ENCODE measurements around the gene MYH11. TPM values are rescaled to one million over a fixed set of nuclear protein-coding genes. Genes with fewer than 3 reads are reported as not detected.
"Not testable (repeated sequence)": the region's sequence is repeated elsewhere in the genome, so short reads cannot be mapped to it uniquely, and the experiment has no call there.

Gene MYH11
- total RNA-seq, 1 donor from 2014 or later = 0.10 TPM

DNA sequence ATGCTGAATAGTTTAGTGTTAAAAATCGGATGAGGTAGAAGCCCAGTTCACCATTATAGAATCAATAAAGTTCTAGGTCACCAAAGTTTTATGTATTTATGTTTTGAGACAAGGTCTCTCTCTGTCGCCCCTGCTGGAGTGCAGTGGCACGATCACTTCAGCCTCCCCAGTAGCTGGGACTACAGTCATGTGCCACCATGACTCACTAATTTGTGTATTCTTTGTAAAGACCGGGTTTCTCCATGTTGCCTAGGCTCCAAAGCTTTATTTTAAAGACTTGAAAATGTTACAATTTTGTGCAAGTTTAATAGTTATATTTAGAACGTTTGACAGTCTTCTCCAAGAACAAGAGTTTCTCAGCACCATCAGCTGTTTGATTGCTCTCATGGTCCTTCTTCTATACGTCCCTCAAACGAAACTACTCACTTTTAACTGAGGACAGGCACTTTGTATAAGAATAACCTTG is 174.7 kb downstream of the MYH11 start:
- H3K36me3 Mint-ChIP-seq (ENCODE audit: unreplicated experiment) = no peaks in the 10 kb centered on the region
- peak; percentile 45 for DNase-seq
- TF ChIP-seq, protein P1, sequence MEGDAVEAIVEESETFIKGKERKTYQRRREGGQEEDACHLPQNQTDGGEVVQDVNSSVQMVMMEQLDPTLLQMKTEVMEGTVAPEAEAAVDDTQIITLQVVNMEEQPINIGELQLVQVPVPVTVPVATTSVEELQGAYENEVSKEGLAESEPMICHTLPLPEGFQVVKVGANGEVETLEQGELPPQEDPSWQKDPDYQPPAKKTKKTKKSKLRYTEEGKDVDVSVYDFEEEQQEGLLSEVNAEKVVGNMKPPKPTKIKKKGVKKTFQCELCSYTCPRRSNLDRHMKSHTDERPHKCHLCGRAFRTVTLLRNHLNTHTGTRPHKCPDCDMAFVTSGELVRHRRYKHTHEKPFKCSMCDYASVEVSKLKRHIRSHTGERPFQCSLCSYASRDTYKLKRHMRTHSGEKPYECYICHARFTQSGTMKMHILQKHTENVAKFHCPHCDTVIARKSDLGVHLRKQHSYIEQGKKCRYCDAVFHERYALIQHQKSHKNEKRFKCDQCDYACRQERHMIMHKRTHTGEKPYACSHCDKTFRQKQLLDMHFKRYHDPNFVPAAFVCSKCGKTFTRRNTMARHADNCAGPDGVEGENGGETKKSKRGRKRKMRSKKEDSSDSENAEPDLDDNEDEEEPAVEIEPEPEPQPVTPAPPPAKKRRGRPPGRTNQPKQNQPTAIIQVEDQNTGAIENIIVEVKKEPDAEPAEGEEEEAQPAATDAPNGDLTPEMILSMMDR (IDR thresholded peaks at IDR 0.05; ENCODE audit: partially characterized antibody, unreplicated experiment) = peak; percentile 58
- no peak overlapping the region for H3K4me3 Mint-ChIP-seq (ENCODE audit: unreplicated experiment)
- no peaks in the 10 kb centered on the region for H3K4me1 Mint-ChIP-seq (ENCODE audit: low read depth, unreplicated experiment)
- no peak overlapping the region for H3K27ac Mint-ChIP-seq (ENCODE audit: unreplicated experiment)
- H3K27me3 Mint-ChIP-seq (ENCODE audit: unreplicated experiment) = no peaks in the 10 kb centered on the region
- H3K9me3 Mint-ChIP-seq (ENCODE audit: unreplicated experiment) = peaks cover 2% of the 10 kb centered on the region

DNA sequence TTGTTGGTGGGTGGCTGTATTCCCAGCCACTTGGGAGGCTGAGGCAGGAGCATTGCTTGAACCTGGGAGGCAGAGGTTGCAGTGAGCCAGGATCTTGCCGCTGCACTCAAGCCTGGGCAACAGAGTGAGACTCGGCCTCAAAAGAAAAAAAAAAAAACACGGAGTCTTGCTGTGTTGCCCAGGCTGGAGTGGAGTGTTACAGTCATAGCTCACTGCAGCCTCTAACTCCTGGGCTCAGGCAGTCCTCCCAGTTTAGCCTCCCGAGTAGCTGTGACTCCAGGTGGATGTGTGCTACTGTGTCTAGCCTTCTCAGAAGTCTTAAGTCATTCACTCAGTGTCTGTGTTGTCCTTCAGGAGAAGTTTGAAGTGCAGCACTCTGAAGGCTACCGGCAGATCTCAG is 179.4 kb downstream of the MYH11 start:
- no peaks in the 10 kb centered on the region for H3K27me3 Mint-ChIP-seq (ENCODE audit: unreplicated experiment)
- no peak overlapping the region for H3K4me3 Mint-ChIP-seq (ENCODE audit: unreplicated experiment)

DNA sequence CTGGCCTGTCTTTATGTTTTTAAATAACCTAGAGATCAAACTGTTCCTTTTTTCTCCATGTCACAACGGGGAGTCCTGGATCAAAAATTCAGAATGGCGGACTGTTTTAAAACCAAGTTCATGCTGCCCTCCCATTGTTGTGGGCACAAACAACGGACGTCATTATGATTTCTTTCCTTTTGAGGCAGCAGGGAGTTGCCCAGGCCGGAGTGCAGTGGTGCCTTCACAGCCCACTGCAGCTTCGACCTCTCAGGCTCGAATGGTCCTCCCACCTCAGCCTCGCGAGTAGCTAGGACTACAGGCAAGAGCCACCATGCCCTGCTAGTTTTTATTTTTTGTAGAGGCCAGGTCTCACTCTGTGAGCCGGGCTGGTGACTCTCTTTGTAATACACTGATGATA is 180.3 kb downstream of the MYH11 start:
- no peak for DNase-seq
- Mint-ChIP-seq H3K4me1 (ENCODE audit: low read depth, unreplicated experiment) (no peaks in the 10 kb centered on the region), H3K27me3 (ENCODE audit: unreplicated experiment) (no peaks in the 10 kb centered on the region), H3K9me3 (ENCODE audit: unreplicated experiment) (peaks cover 2% of the 10 kb centered on the region), H3K27ac (ENCODE audit: unreplicated experiment) (no peak overlapping the region), H3K4me3 (ENCODE audit: unreplicated experiment) (no peak overlapping the region), H3K36me3 (ENCODE audit: unreplicated experiment) (no peaks in the 10 kb centered on the region)
- TF ChIP-seq, protein P1 (IDR thresholded peaks at IDR 0.05; ENCODE audit: partially characterized antibody, unreplicated experiment) = no peak

More for the DNA sequence above, 179.4 kb downstream of the MYH11 start:
- Mint-ChIP-seq H3K9me3 (ENCODE audit: unreplicated experiment) (peaks cover 2% of the 10 kb centered on the region), H3K27ac (ENCODE audit: unreplicated experiment) (no peak overlapping the region), H3K4me1 (ENCODE audit: low read depth, unreplicated experiment) (no peaks in the 10 kb centered on the region), H3K36me3 (ENCODE audit: unreplicated experiment) (no peaks in the 10 kb centered on the region)
- DNase-seq = no peak
- TF ChIP-seq, protein P1 (IDR thresholded peaks at IDR 0.05; ENCODE audit: partially characterized antibody, unreplicated experiment) = no peak

DNA sequence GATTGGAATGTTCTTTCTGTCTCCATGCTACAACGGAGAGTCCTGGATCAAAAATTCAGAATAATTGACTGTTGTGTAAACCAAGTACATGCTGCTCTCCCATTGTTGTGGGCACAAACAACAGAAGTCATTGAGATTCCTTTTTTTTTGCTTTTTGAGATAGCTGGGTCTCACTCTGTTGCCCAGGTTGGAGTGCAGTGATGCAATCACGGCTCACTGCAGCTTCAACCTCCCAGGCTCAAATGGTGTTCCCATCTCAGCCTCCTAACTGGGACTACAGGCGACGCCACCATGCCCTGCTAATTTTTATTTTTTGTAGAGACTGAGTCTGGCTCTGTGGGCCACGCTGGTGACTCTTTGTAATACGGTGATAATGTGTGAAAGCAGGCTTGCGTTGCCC is 182.3 kb downstream of the MYH11 start:
- Mint-ChIP-seq H3K9me3 (ENCODE audit: unreplicated experiment) (peaks cover 4% of the 10 kb centered on the region), H3K27ac (ENCODE audit: unreplicated experiment) (no peak overlapping the region), H3K36me3 (ENCODE audit: unreplicated experiment) (no peaks in the 10 kb centered on the region), H3K27me3 (ENCODE audit: unreplicated experiment) (no peaks in the 10 kb centered on the region), H3K4me3 (ENCODE audit: unreplicated experiment) (no peak overlapping the region), H3K4me1 (ENCODE audit: low read depth, unreplicated experiment) (no peaks in the 10 kb centered on the region)
- no peak for DNase-seq
- TF ChIP-seq, protein P1 (IDR thresholded peaks at IDR 0.05; ENCODE audit: partially characterized antibody, unreplicated experiment) = no peak

DNA sequence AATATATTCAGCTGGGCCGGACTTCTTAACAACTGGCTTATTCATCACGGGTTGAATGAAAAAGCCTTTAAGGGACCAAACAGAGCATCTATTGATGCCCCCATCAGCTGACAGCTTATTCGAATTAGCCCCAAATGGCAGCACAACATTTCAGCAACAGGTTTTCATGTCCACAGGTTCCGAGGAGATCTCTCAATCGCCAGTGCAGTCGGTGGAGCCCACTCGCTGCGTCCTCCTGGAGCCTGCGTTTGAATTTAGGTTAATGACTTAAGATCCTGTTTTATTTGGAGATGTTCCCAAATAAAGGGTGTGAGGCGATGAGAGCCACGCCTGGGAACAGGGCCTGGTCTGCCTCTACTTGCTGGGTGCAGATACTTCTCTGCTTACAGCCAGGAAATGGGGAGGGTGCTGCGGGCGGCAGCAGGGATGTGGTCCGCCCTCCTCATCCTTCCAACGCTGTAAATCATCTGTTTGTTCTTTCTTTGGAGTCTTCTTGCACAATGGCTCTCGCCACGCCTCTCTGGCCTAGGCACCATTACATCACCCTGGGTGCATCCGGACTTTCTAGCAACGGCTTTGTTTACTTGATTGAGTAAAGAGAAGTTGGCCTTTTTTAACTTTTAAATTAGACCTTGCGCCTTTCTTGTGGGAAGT is 184.2 kb downstream of the MYH11 start:
- H3K4me3 Mint-ChIP-seq (ENCODE audit: unreplicated experiment) = no peak overlapping the region
- DNase-seq = no peak
- no peaks in the 10 kb centered on the region for H3K27me3 Mint-ChIP-seq (ENCODE audit: unreplicated experiment)
- no peaks in the 10 kb centered on the region for H3K4me1 Mint-ChIP-seq (ENCODE audit: low read depth, unreplicated experiment)
- H3K27ac Mint-ChIP-seq (ENCODE audit: unreplicated experiment) = no peak overlapping the region
- TF ChIP-seq, protein P1 (IDR thresholded peaks at IDR 0.05; ENCODE audit: partially characterized antibody, unreplicated experiment) = no peak
- H3K36me3 Mint-ChIP-seq (ENCODE audit: unreplicated experiment) = no peaks in the 10 kb centered on the region
- H3K9me3 Mint-ChIP-seq (ENCODE audit: unreplicated experiment) = peaks cover 2% of the 10 kb centered on the region

DNA sequence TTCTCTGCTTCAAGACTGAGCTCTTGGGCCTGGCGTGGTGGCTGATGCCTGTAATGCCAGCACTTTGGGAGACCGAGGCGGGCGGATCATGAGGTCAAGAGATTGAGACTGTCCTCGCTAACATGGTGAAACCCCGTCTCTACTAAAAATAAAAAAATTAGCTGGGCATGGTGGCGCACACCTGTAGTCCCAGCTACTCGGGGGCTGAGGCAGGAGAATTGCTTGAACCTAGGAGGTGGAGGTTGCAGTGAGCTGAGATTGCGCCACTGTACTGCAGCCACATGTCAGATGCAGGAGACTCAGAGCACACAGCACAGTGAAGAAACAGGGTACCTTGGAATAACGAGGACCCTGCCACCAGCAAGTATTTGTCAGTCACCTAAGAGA is 184.7 kb downstream of the MYH11 start:
- DNase-seq; H3K27ac Mint-ChIP-seq (ENCODE audit: unreplicated experiment); H3K4me3 Mint-ChIP-seq (ENCODE audit: unreplicated experiment); H3K36me3 Mint-ChIP-seq (ENCODE audit: unreplicated experiment); H3K9me3 Mint-ChIP-seq (ENCODE audit: unreplicated experiment); H3K4me1 Mint-ChIP-seq (ENCODE audit: low read depth, unreplicated experiment); H3K27me3 Mint-ChIP-seq (ENCODE audit: unreplicated experiment): not testable (repeated sequence)
